GM12872 (cell line): ENCODE results near the gene ADAMTS2.

Source experiments
- TF ChIP-seq, protein P1 (sequence below): IDR thresholded peaks from 3 replicates; pipeline ENCODE4 v1.5.1; 2011; ENCODE audit warnings: low read depth, mild to moderate bottlenecking, low read length, moderate library complexity; ENCODE audit not compliant: insufficient read depth

The ADAMTS2 gene

DNA sequence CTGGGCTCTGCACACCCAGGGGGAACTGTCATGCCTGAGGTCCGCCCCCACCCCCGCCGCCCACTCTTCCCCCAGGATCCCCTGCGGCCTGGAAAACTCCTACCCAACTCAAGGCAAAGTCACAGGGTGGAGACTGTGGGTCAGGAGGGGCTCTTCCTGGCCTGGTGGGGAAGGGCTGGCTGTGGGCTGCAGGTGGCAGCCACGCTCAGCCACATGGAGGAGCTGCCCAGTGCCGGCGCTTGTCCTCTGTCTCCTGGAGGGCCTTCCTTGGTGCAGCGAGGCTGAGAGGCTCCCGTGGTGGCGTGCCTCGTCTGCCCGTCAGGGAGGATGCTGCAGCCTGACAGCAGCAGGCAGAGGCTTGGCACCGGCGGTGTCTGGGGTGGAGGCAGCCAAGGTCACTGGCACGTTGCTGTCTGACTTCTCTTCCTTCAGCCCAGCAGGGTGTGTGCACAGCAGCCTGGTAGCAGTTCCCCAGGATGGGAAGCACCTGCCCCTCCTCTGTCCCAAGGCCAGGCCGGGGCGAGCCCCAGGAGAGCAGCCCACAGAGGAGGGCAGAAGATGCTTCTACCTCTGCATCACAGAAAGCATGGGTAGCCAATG, 78.1 kb downstream of the ADAMTS2 start:
- TF ChIP-seq, protein P1, sequence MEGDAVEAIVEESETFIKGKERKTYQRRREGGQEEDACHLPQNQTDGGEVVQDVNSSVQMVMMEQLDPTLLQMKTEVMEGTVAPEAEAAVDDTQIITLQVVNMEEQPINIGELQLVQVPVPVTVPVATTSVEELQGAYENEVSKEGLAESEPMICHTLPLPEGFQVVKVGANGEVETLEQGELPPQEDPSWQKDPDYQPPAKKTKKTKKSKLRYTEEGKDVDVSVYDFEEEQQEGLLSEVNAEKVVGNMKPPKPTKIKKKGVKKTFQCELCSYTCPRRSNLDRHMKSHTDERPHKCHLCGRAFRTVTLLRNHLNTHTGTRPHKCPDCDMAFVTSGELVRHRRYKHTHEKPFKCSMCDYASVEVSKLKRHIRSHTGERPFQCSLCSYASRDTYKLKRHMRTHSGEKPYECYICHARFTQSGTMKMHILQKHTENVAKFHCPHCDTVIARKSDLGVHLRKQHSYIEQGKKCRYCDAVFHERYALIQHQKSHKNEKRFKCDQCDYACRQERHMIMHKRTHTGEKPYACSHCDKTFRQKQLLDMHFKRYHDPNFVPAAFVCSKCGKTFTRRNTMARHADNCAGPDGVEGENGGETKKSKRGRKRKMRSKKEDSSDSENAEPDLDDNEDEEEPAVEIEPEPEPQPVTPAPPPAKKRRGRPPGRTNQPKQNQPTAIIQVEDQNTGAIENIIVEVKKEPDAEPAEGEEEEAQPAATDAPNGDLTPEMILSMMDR: no peak

DNA sequence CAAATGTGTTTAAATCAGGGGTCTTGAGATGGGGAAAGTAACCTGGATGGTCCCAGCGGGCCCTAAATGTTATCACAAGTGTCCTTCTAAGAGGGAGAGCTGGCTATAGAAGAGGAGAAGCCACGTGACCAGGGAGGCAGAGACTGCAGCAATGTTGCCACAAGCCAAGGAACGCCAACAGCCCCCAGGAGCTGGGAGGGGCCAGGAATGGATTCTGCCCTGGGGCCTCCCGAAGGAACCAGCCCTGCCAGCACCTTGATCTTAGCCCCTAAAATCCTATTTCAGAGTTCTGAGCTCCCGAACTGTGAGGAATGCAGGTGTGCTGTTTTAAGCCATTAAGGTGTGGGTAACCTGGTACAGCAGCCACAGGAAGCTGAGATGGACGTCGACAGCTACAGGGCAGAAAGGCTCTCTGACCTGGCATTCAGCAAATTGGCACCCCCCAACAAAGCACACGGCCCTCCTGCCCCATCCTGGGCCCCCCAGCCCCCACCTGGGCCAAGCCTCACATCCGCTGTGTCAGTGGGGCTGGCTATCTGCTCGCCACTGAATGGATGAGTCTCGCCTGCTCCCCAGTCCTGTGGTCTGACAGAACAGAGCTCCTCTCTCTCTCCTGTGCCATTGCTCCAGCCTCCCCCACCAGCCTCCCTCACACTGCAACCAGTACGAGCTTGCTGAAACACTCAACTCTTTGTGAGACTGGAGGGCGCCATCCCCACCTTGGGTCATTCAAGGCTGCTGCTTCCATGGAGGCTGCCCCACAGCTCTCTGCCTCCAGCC, 78.8 kb downstream of the ADAMTS2 start:
- TF ChIP-seq, protein P1: no peak

DNA sequence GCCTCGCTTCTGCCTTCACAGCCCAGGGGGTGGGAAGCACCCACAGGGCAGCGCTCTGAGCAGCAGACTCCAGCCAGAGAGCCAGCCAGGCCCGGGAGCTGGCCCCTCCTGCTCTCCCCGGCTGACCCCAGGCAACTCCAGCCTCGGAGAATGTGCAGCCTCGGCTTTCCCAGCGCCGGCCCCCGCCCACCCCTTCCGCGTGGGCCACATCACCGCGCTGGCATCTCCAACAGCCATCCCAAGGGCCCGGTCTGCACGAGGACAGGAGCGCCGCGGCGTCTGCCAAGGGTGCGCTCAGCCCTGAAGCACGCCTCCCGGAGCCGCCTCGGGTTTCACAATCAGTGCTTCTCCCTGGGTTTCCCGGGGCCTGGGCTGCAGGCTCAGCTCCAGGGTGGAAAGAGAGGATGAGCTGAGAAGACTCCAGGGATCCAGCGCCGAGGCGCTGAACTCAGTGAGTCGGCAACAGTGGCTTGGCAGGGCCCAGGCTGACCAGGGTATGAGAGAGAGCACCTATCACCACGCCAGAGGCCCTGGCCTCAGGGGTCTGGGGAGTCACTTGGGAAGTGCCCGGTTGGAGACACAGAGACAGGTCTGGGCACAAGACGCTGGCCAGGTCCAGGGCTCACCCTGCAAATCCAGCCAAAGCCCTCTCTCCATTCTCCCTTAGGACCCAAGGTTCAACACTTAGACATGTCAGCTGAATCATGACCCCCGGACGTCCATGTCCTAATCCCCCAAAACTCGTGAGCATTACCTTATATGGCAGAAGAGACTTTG, 79.6 kb downstream of the ADAMTS2 start:
- TF ChIP-seq, protein P1: no peak

DNA sequence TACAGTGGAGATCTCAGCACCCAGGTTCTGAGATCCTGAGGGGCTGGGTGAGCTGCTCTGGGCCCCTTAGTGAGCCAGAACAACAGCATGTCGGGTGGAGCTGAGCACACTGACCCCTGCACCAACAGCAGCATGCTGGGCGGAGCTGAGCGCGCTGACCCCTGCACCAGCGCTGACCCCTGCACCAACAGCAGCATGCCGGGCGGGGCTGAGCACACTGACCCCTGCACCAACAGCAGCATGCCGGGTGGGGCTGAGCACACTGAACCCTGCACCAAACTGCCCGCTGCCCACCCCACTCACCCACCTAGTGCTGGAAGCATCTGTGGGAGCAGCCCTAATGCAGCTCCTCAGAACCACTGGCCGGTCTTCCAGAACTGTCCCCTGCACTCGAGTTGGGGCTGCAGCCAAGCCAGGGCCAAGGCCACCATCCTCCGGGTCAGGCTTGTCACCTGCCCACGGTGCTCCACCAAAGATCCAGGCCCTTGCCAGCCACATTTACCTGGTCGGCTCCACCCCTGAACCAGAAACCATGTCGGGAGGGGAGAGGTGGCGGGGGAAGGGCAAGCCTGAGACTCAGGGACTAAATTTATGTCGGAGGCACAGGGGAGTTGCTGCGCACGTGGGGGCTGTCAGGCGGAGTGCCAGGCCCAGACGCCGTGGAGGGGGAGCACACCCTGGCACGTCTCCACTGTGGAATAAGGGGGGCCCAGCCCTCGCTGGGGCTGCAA, 80.3 kb downstream of the ADAMTS2 start:
- TF ChIP-seq, protein P1: no peak

DNA sequence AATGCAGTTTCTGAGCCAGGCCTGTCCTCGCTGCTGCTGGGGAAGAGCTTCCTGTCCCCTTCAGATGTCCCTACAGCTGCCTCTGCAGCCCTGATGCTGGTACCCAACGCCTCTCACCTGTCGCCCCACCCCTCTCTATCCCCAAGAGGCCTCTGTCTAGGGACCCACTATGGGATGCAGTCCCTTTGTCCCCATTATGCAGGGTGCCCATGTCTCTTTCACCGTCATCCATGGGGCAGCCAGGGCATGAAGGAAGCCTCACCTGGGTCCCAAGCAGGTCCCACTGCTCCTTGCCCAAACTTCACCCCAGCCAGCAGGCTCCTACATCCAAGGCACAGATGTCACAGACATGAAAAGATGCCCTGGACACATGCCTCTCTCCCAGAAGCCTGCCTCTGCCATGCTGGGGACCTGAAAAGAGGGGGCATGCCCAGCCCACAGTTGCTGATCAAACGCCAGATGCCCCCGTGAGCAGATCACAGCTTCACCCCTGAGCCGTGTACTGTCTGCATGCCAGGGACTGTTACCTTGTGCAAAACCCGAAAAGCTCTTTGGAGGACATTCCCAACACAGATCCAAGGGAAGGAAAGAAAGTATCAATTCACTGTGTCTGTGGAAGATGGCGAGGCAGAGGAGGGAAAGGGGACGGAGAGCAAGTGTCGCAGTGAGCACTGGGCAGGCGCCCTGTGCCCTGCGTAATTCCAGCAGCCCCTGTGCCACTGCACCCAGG, 81.0 kb downstream of the ADAMTS2 start:
- TF ChIP-seq, protein P1: no peak

DNA sequence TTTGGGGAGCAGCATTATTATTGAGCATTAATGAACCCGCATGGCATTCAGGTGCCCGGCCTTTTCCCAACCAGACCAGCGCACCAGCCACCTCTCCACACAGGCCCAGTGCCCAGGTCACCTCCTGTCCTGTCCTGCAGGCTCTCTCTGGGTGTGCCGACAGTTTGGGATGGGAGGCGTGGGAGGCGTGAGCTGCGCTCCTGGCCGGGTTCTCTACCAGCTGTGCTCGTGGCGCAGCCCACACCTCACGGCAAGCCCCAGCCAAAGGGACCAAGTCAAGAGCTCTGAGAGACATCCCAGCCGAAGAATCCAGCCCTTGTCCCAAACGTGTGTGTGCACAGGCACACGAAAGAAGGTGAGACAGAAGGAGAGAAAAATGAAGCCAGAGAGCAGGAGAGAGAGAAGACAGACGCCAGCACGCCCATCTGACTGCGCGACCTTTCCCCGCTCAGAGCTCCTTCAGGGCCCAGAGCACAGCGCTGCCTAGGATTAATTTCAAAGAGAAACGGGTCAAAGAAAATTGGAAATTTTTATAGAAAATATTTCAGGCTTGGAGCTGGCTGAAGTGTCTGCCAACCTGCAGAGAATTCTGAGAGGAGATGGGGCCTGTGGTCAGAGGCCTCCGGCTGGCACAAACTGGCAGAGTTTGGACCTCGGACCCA, 81.7 kb downstream of the ADAMTS2 start:
- TF ChIP-seq, protein P1: no peak
